CD4-positive, alpha-beta T cell treated with Interleukin-6 at 100 ng/mL for 8 hours (primary cell): Measurements from ENCODE around the gene DPP6.

ENCODE experiments used
- DNase-seq: peaks from one replicate; pipeline ENCODE4 v3.0.0-alpha.2; 2020; ENCODE audit warnings: mixed read lengths, low spot score

Gene DPP6

GRCh38 chr7:154232700-154233099 lies 180.5 kb downstream of the DPP6 start:
- no peak for DNase-seq

GRCh38 chr7:154241988-154242387 lies 189.8 kb downstream of the DPP6 start:
- DNase-seq = no peak

- no peak for DNase-seq
These were observed 190.5 kb downstream of the DPP6 start for GRCh38 chr7:154242709-154243108.

GRCh38 chr7:154252046-154252445 lies 199.8 kb downstream of the DPP6 start:
- DNase-seq = no peak

GRCh38 chr7:154253810-154254209 lies 201.6 kb downstream of the DPP6 start:
- DNase-seq = no peak

- no peak for DNase-seq
These were observed 203.1 kb downstream of the DPP6 start for GRCh38 chr7:154255324-154255723.

GRCh38 chr7:154256150-154256549 lies 204.0 kb downstream of the DPP6 start:
- DNase-seq = no peak

- no peak for DNase-seq
These were observed 207.2 kb downstream of the DPP6 start for GRCh38 chr7:154259396-154259795.

GRCh38 chr7:154287356-154287755 lies 235.2 kb downstream of the DPP6 start:
- DNase-seq = no peak

GRCh38 chr7:154289119-154289518 lies 236.9 kb downstream of the DPP6 start:
- DNase-seq = no peak

GRCh38 chr7:154296443-154296842 lies 244.2 kb downstream of the DPP6 start:
- DNase-seq = no peak

- DNase-seq = no peak
These were observed 247.5 kb downstream of the DPP6 start for GRCh38 chr7:154299736-154300135.

GRCh38 chr7:154302380-154302779 lies 250.2 kb downstream of the DPP6 start:
- no peak for DNase-seq

GRCh38 chr7:154304231-154304630 lies 252.0 kb downstream of the DPP6 start:
- DNase-seq = no peak

- no peak for DNase-seq
These were observed 252.8 kb downstream of the DPP6 start for GRCh38 chr7:154304740-154305700.

GRCh38 chr7:154306036-154306435 lies 253.8 kb downstream of the DPP6 start:
- DNase-seq = no peak

GRCh38 chr7:154308928-154309327 lies 256.7 kb downstream of the DPP6 start:
- no peak for DNase-seq

- DNase-seq = no peak
These were observed 257.9 kb downstream of the DPP6 start for GRCh38 chr7:154310114-154310513.

- DNase-seq = no peak
These were observed 272.0 kb downstream of the DPP6 start for GRCh38 chr7:154324196-154324595.

GRCh38 chr7:154326421-154326820 lies 274.2 kb downstream of the DPP6 start:
- DNase-seq = no peak

- no peak for DNase-seq
These were observed 278.1 kb downstream of the DPP6 start for GRCh38 chr7:154330318-154330717.

- DNase-seq = no peak
These were observed 280.8 kb downstream of the DPP6 start for GRCh38 chr7:154332811-154333580.

- no peak for DNase-seq
These were observed 284.1 kb downstream of the DPP6 start for GRCh38 chr7:154336295-154336694.
